IMR-90 (cell line): ENCODE data around the gene GCNT2. TPM values are rescaled to one million over a fixed set of nuclear protein-coding genes. Genes with fewer than 3 reads are reported as not detected.

ENCODE experiments used
- ATAC-seq: fragments of 200-7000 bp; cut with Tn5 transposase; 2 replicates; pipeline ENCODE4 v1.9.1; 2020; ENCODE audit warnings: low read depth, mild to moderate bottlenecking, moderate library complexity
- BruUV-seq: library from RNA; stranded (reverse); fragments of 400-500 nt; replicated peaks from 2 replicates; lab custom pipeline; 2021; lab: Mats Ljungman, UMichigan
- CTCF ChIA-PET: fragments of 300-600 bp; formaldehyde crosslinking; extraction: SDS; loops from one replicate; lab custom pipeline; 2021; ENCODE audit warnings: antibody characterized with exemption; lab: Yijun Ruan, JAX
- POLR2A ChIA-PET: fragments of 300-600 bp; sonication (Branson Sonifier 250); formaldehyde crosslinking; loops from one replicate; lab custom pipeline; 2022; ENCODE audit warnings: antibody characterized with exemption; ENCODE audit not compliant: unreplicated experiment; lab: Charles Lee
- DNase-seq: peaks from one replicate; pipeline ENCODE4 v3.0.0; 2013
- H2AFZ ChIP-seq: replicated peaks from 2 replicates; pipeline ENCODE3; 2013; ENCODE audit warnings: low read length, mild to moderate bottlenecking; ENCODE audit not compliant: poor library complexity
- H2AK5ac ChIP-seq: 2 replicates; pipeline ENCODE4 v1.6.1; 2013; ENCODE audit warnings: low read depth, low read length, inconsistent platforms
- H2AK9ac ChIP-seq: replicated peaks from 2 replicates; pipeline ENCODE3; 2013; ENCODE audit warnings: mild to moderate bottlenecking, low read depth, low read length, moderate library complexity; ENCODE audit not compliant: poor library complexity
- H2BK120ac ChIP-seq: 2 replicates; pipeline ENCODE4 v1.6.1; 2013; ENCODE audit warnings: low read depth, low read length, inconsistent platforms
- H2BK15ac ChIP-seq: 3 replicates; pipeline ENCODE4 v1.6.1; 2013; ENCODE audit warnings: low read depth, low read length, inconsistent platforms
- H2BK20ac ChIP-seq: 2 replicates; pipeline ENCODE4 v1.6.1; 2013; ENCODE audit warnings: low read depth, mild to moderate bottlenecking, inconsistent platforms, low read length, moderate library complexity
- H2BK5ac ChIP-seq: 2 replicates; pipeline ENCODE4 v1.6.1; 2013; ENCODE audit warnings: mild to moderate bottlenecking, low read depth, low read length, inconsistent platforms; ENCODE audit not compliant: poor library complexity, severe bottlenecking
- H3K14ac ChIP-seq: replicated peaks from 2 replicates; pipeline ENCODE4 v1.6.1; 2013; ENCODE audit warnings: low read depth, low read length, inconsistent platforms
- H3K18ac ChIP-seq: 2 replicates; pipeline ENCODE4 v1.6.1; 2013; ENCODE audit warnings: low read depth, low read length, control low read depth
- H3K23ac ChIP-seq: 2 replicates; pipeline ENCODE4 v1.6.1; 2013; ENCODE audit warnings: low read depth, low read length, inconsistent platforms
- H3K27ac ChIP-seq: 2 replicates; pipeline ENCODE4 v1.5.1; 2013; ENCODE audit warnings: mild to moderate bottlenecking, control low read depth, low read length; ENCODE audit not compliant: insufficient read depth
- H3K27me3 ChIP-seq: 2 replicates; pipeline ENCODE4 v1.6.1; 2013; ENCODE audit warnings: low read length; ENCODE audit not compliant: control insufficient read depth, insufficient read depth
- H3K36me3 ChIP-seq: 2 replicates; pipeline ENCODE4 v1.6.1; 2013; ENCODE audit warnings: low read length, mixed read lengths; ENCODE audit not compliant: control insufficient read depth, insufficient read depth
- H3K4ac ChIP-seq: 2 replicates; pipeline ENCODE4 v1.6.1; 2013; ENCODE audit warnings: low read depth, low read length, inconsistent platforms
- H3K4me1 ChIP-seq: 2 replicates; pipeline ENCODE4 v1.6.1; 2013; ENCODE audit warnings: low read length, mixed read lengths; ENCODE audit not compliant: control insufficient read depth, insufficient read depth
- H3K4me2 ChIP-seq: 2 replicates; pipeline ENCODE4 v1.6.1; 2013; ENCODE audit warnings: low read depth, mild to moderate bottlenecking, control low read depth, low read length, moderate library complexity
- H3K4me3 ChIP-seq: 2 replicates; pipeline ENCODE4 v1.5.1; 2013; ENCODE audit warnings: low read depth, mild to moderate bottlenecking, control low read depth, low read length, moderate library complexity; ENCODE audit not compliant: insufficient read depth
- H3K56ac ChIP-seq: 2 replicates; pipeline ENCODE4 v1.6.1; 2013; ENCODE audit warnings: low read length, inconsistent platforms; ENCODE audit not compliant: insufficient read depth; ENCODE audit errors: extremely low read depth
- H3K79me1 ChIP-seq, 2 experiments: 2 replicates each; pipeline ENCODE4 v1.6.1; 2013; ENCODE audit warnings: low read length in 2 of 2, inconsistent platforms in 1 of 2, low read depth in 1 of 2
- H3K9ac ChIP-seq: 2 replicates; pipeline ENCODE4 v1.6.1; 2013; ENCODE audit warnings: low read depth, low read length, control low read depth
- H3K9me1 ChIP-seq: 2 replicates; pipeline ENCODE4 v1.6.1; 2013; ENCODE audit warnings: low read length, inconsistent platforms; ENCODE audit not compliant: insufficient read depth
- H3K9me3 ChIP-seq: 2 replicates; pipeline ENCODE4 v1.6.1; 2013; ENCODE audit warnings: low read length; ENCODE audit not compliant: control insufficient read depth, insufficient read depth
- H4K20me1 ChIP-seq: 2 replicates; pipeline ENCODE4 v1.6.1; 2013; ENCODE audit warnings: low read length, inconsistent platforms; ENCODE audit not compliant: insufficient read depth
- H4K5ac ChIP-seq: 2 replicates; pipeline ENCODE4 v1.6.1; 2013; ENCODE audit warnings: mild to moderate bottlenecking, low read depth, low read length, control low read depth
- H4K8ac ChIP-seq, 2 experiments: 2 replicates each; pipeline ENCODE4 v1.6.1; 2013; ENCODE audit warnings: low read depth in 2 of 2, low read length in 2 of 2, control low read depth in 1 of 2, inconsistent platforms in 1 of 2
- H4K91ac ChIP-seq: 2 replicates; pipeline ENCODE4 v1.6.1; 2013; ENCODE audit warnings: low read depth, low read length, inconsistent platforms; ENCODE audit not compliant: insufficient read depth
- BHLHE40 ChIP-seq: fragments of 150-350 bp; IDR thresholded peaks from 2 replicates; pipeline ENCODE4 v1.6.1; 2016; ENCODE audit warnings: mild to moderate bottlenecking, low read depth, low read length
- CEBPB ChIP-seq: IDR thresholded peaks from 2 replicates; pipeline ENCODE4 v1.6.1; 2012; ENCODE audit warnings: low read depth, low read length, improper control_type of control experiment
- CHD1 ChIP-seq: IDR thresholded peaks from 2 replicates; pipeline ENCODE4 v1.6.1; 2012; ENCODE audit warnings: low read depth, low read length, improper control_type of control experiment
- CTCF ChIP-seq: conservative IDR thresholded peaks from 2 replicates; pipeline ENCODE4 v1.5.1; 2012; ENCODE audit warnings: mild to moderate bottlenecking, low read depth, low read length, improper control_type of control experiment
- ELK1 ChIP-seq: fragments of 150-350 bp; IDR thresholded peaks from 2 replicates; pipeline ENCODE4 v1.6.1; 2016; ENCODE audit warnings: low read depth, mild to moderate bottlenecking, low read length, moderate library complexity, borderline replicate concordance
- FOS ChIP-seq: fragments of 150-350 bp; IDR thresholded peaks from 2 replicates; pipeline ENCODE4 v1.6.1; 2016; ENCODE audit warnings: low read depth, low read length
- MAFK ChIP-seq: IDR thresholded peaks from 2 replicates; pipeline ENCODE4 v1.6.1; 2012; ENCODE audit warnings: low read depth, low read length, improper control_type of control experiment
- MAZ ChIP-seq: IDR thresholded peaks from 2 replicates; pipeline ENCODE4 v1.6.1; 2012; ENCODE audit warnings: low read depth, mild to moderate bottlenecking, low read length, improper control_type of control experiment, moderate library complexity, borderline replicate concordance
- MXI1 ChIP-seq: IDR thresholded peaks from 2 replicates; pipeline ENCODE4 v1.6.1; 2012; ENCODE audit warnings: low read depth, mild to moderate bottlenecking, low read length, moderate library complexity, borderline replicate concordance
- NFE2L2 ChIP-seq: fragments of 150-350 bp; IDR thresholded peaks from 2 replicates; pipeline ENCODE4 v1.6.1; 2016; ENCODE audit warnings: low read depth, mild to moderate bottlenecking, low read length
- POLR2A ChIP-seq: IDR thresholded peaks from 2 replicates; pipeline ENCODE4 v1.6.1; 2012; ENCODE audit warnings: mild to moderate bottlenecking, low read depth, low read length
- RAD21 ChIP-seq: IDR thresholded peaks from 2 replicates; pipeline ENCODE4 v1.6.1; 2012; ENCODE audit warnings: low read length, improper control_type of control experiment
- RCOR1 ChIP-seq: IDR thresholded peaks from 2 replicates; pipeline ENCODE4 v1.6.1; 2012; ENCODE audit warnings: mild to moderate bottlenecking, low read length, improper control_type of control experiment; ENCODE audit not compliant: insufficient replicate concordance
- RFX5 ChIP-seq: IDR thresholded peaks from 2 replicates; pipeline ENCODE4 v1.8.0; 2012; ENCODE audit warnings: low read depth, mild to moderate bottlenecking, low read length, moderate library complexity
- SMC3 ChIP-seq: fragments of 150-350 bp; IDR thresholded peaks from 2 replicates; pipeline ENCODE4 v1.6.1; 2016; ENCODE audit warnings: low read depth, mild to moderate bottlenecking, antibody characterized with exemption, low read length, moderate library complexity
- USF2 ChIP-seq: fragments of 150-350 bp; IDR thresholded peaks from 2 replicates; pipeline ENCODE4 v1.6.1; 2017; ENCODE audit warnings: mild to moderate bottlenecking, antibody characterized with exemption, low read length, low read depth
- WGBS, 2 experiments: methylation state at CpG; one replicate each; pipeline versions ENCODE4 v1.1.5 to v1.1.7; 2013; ENCODE audit warnings: missing lambda C conversion rate in 2 of 2; ENCODE audit not compliant: insufficient read length in 1 of 2; ENCODE audit errors: extremely low coverage in 2 of 2; 5-methylcytosine and 5-hydroxymethylcytosine counted together
- dilution Hi-C: fragments of 300-500 bp; cut with HindIII; formaldehyde crosslinking; loops from one replicate; pipeline ENCODE4 v1.14.3; 2018; ENCODE audit warnings: low sequenced_read_pairs; ENCODE audit not compliant: unreplicated experiment
- in situ Hi-C: fragments of 300-500 bp; cut with MboI; formaldehyde crosslinking; loops from 3 replicates; pipeline ENCODE4 v1.14.3; 2019; ENCODE audit warnings: low sequenced_read_pairs, inconsistent platforms, mixed read lengths
- intact Hi-C: fragments of 100-400 bp; cut with micrococcal nuclease; formaldehyde crosslinking; loops from 2 replicates; pipeline ENCODE4 v1.10.0; 2022
- polyA plus RNA-seq, 3 experiments: library from polyadenylated mRNA; depleted of rRNA; stranded (reverse); fragments of >200 nt; gene quantifications; 2 replicates each; pipeline ENCODE4 v1.2.3, GENCODE V29; 2012; ENCODE audit warnings: low replicate concordance in 1 of 3
- total RNA-seq: library from RNA; depleted of rRNA; stranded (reverse); fragments of >200 nt; gene quantifications from 2 replicates; pipeline ENCODE4 v1.2.3, GENCODE V29; 2012

The GCNT2 gene
- total and polyA plus RNA-seq, 2 of the 4 experiments (the other 2 are of a cell fraction) = 0.34 to 0.90 TPM

- ChIA-PET CTCF (no interaction called here), POLR2A (no interaction called here)
- Histone ChIP-seq H2BK5ac (no peak overlapping the region), H4K8ac (no peak overlapping the region), H2BK15ac (no peak overlapping the region), H3K79me1 (no peaks in the 10 kb centered on the region), H3K4me1 (no peaks in the 10 kb centered on the region), H4K91ac (no peak overlapping the region), H3K56ac (no peak overlapping the region), H2AK9ac (no peak overlapping the region), H3K4me2 (no peak overlapping the region), H4K5ac (no peak overlapping the region), H4K20me1 (no peaks in the 10 kb centered on the region), H3K9me1 (no peaks in the 10 kb centered on the region), H3K18ac (no peak overlapping the region), H3K9ac (no peak overlapping the region), H3K14ac (no peak overlapping the region), H2BK20ac (no peak overlapping the region), H3K23ac (no peak overlapping the region), H3K27me3 (no peaks in the 10 kb centered on the region), H2AK5ac (no peak overlapping the region), H3K36me3 (no peaks in the 10 kb centered on the region), H3K27ac (no peak overlapping the region), H2BK120ac (no peak overlapping the region), H2AFZ (no peak overlapping the region), H3K4ac (no peak overlapping the region), H3K4me3 (no peak overlapping the region), H3K9me3 (0 out of 2 replicates have a peak, but pooled peaks cover 2% of the 10 kb centered on the region)
- ATAC-seq = no peak
- in situ Hi-C loops = no loop called here
- dilution Hi-C loops = no loop called here
- no TSS peak for BruUV-seq
- 80% methylated on average over 3 of the region's 5 CpGs; no CpG with 5 or more reads in 1 of the 2 experiments for WGBS, 2 experiments
- intact Hi-C loops = no loop called here
- TF ChIP-seq POLR2A (no peak), FOS (no peak), MAFK (no peak), BHLHE40 (no peak), CEBPB (no peak), NFE2L2 (no peak), USF2 (no peak), MAZ (no peak), RCOR1 (no peak), SMC3 (no peak), ELK1 (no peak), RFX5 (no peak), CHD1 (no peak), CTCF (no peak), MXI1 (no peak), RAD21 (no peak)
- DNase-seq = no peak
Observed at GRCh38 chr6:10624836-10625235, 103.7 kb downstream of the GCNT2 start.
